ENCODE results near the gene FDPS. TPM values are rescaled to one million over a fixed set of nuclear protein-coding genes. Genes with fewer than 3 reads are reported as not detected.

Gene FDPS
- total RNA-seq, 1 experiment from 2014 or later = 301 TPM

- H3K27me3 ChIP-seq (ENCODE audit: low read length) = no peaks in the 10 kb centered on the region
Observed at GRCh38 chr1:155352631-155353030, 44.0 kb downstream of the FDPS start.

GRCh38 chr1:155360051-155360450 lies 51.4 kb downstream of the FDPS start:
- Histone ChIP-seq H3K4me2 (ENCODE audit: low read length) (no peak overlapping the region), H3K79me2 (ENCODE audit: low read length) (no peaks in the 10 kb centered on the region), H3K4me1 (ENCODE audit: insufficient read depth, low read length) (no peaks in the 10 kb centered on the region), H3K4me3 (ENCODE audit: low read length) (no peak overlapping the region), H3K9ac (ENCODE audit: low read length) (no peak overlapping the region), H3K27me3 (ENCODE audit: low read length) (no peaks in the 10 kb centered on the region), H4K20me1 (ENCODE audit: low read length) (no peaks in the 10 kb centered on the region), H3K9me2 (replicated peaks; ENCODE audit: low read length) (no peaks in the 10 kb centered on the region), H3F3A (ENCODE audit: low read length, unreplicated experiment) (no peaks in the 10 kb centered on the region), H3K9me3 (ENCODE audit: low read length) (no peaks in the 10 kb centered on the region), H3K36me3 (ENCODE audit: low read depth, low read length) (peaks cover 11% of the 10 kb centered on the region), H3K27ac (ENCODE audit: low read length) (no peak overlapping the region), H2AFZ (ENCODE audit: low read length) (no peak overlapping the region)
- no peak for TF ChIP-seq EZH2phosphoT487 (IDR thresholded peaks at IDR 0.05; ENCODE audit: borderline replicate concordance, low read length)
- TF ChIP-seq EZH2 (IDR thresholded peaks at IDR 0.05; ENCODE audit: low read length, unreplicated experiment) = no peak
- no peak for TF ChIP-seq CTCF (conservative IDR thresholded peaks at IDR 0.05; ENCODE audit: low read depth, low read length)
- BruUV-seq (replicated peaks) = no TSS peak
- ChIA-PET CTCF (no interaction called here), POLR2A (ENCODE audit: unreplicated experiment) (no interaction called here)
- intact Hi-C loops (cut with micrococcal nuclease) = no loop called here
- no peak for DNase-seq
- ATAC-seq = no peak

More at GRCh38 chr1:155352631-155353030, 44.0 kb downstream of the FDPS start:
- DNase-seq (no peak), ATAC-seq (no peak)
- Histone ChIP-seq H3K36me3 (ENCODE audit: low read depth, low read length) (peaks cover 49% of the 10 kb centered on the region), H3K9me2 (replicated peaks; ENCODE audit: low read length) (no peaks in the 10 kb centered on the region), H3K4me2 (ENCODE audit: low read length) (no peak overlapping the region), H4K20me1 (ENCODE audit: low read length) (no peaks in the 10 kb centered on the region), H3F3A (ENCODE audit: low read length, unreplicated experiment) (no peaks in the 10 kb centered on the region), H3K9me3 (ENCODE audit: low read length) (no peaks in the 10 kb centered on the region), H2AFZ (ENCODE audit: low read length) (no peak overlapping the region), H3K79me2 (ENCODE audit: low read length) (no peaks in the 10 kb centered on the region), H3K4me3 (ENCODE audit: low read length) (no peak overlapping the region), H3K27ac (ENCODE audit: low read length) (no peak overlapping the region), H3K4me1 (ENCODE audit: insufficient read depth, low read length) (no peaks in the 10 kb centered on the region), H3K9ac (ENCODE audit: low read length) (no peak overlapping the region)
- POLR2A ChIA-PET (ENCODE audit: unreplicated experiment) = no interaction called here
- CTCF ChIA-PET = interaction anchor here (0.6 kb wide), 1 partner anchor 102 kb away, joined by 3 read pairs; no protein-coding TSS in a partner anchor
- no TSS peak for BruUV-seq (replicated peaks)
- TF ChIP-seq CTCF (conservative IDR thresholded peaks at IDR 0.05; ENCODE audit: low read depth, low read length) = no peak
- TF ChIP-seq EZH2phosphoT487 (IDR thresholded peaks at IDR 0.05; ENCODE audit: borderline replicate concordance, low read length) = no peak
- no peak for TF ChIP-seq EZH2 (IDR thresholded peaks at IDR 0.05; ENCODE audit: low read length, unreplicated experiment)
- intact Hi-C loops (cut with micrococcal nuclease) = no loop called here

Small RNA genes lying within 50 kb of the gene (microRNA-seq; reads per million reads assigned to microRNA genes)
- not detected for gene MIR555 (ENCODE audit: unreplicated experiment)

Other genes starting within 250 kb of the FDPS start
- gene EFNA4, start 245.1 kb upstream of the FDPS start, total RNA-seq (2014; rRNA removed) = 36.7 and 37.4 TPM in 2 replicates
- 16.2 and 23.5 TPM in 2 replicates for gene EFNA3, start 230.0 kb upstream of the FDPS start, total RNA-seq (2014; rRNA removed)
- gene EFNA1, start 181.0 kb upstream of the FDPS start, total RNA-seq (2014; rRNA removed) = 29.4 and 49.9 TPM in 2 replicates
- 59.2 and 75.2 TPM in 2 replicates for gene SLC50A1, start 173.0 kb upstream of the FDPS start, total RNA-seq (2014; rRNA removed)
- 53.6 and 74.3 TPM in 2 replicates for gene DPM3, start 168.3 kb upstream of the FDPS start, total RNA-seq (2014; rRNA removed)
- 241 and 257 TPM in 2 replicates for gene KRTCAP2, start 135.6 kb upstream of the FDPS start, total RNA-seq (2014; rRNA removed)
- 4.1 and 5.4 TPM in 2 replicates for gene TRIM46, start 135.0 kb upstream of the FDPS start, total RNA-seq (2014; rRNA removed)
- 12.0 and 13.0 TPM in 2 replicates for gene THBS3, start 101.0 kb upstream of the FDPS start, total RNA-seq (2014; rRNA removed)
- 141 and 152 TPM in 2 replicates for gene MTX1, start 100.2 kb upstream of the FDPS start, total RNA-seq (2014; rRNA removed)
- 30.9 and 54.7 TPM in 2 replicates for gene ENTREP3, start 53.4 kb upstream of the FDPS start, total RNA-seq (2014; rRNA removed)
- 218 and 219 TPM in 2 replicates for gene SCAMP3, start 46.5 kb upstream of the FDPS start, total RNA-seq (2014; rRNA removed)
- gene CLK2, start 35.4 kb upstream of the FDPS start, total RNA-seq (2014; rRNA removed) = 44.5 and 49.9 TPM in 2 replicates
- 1.8 and 1.9 TPM in 2 replicates for gene HCN3, start 31.4 kb upstream of the FDPS start, total RNA-seq (2014; rRNA removed)
- not detected in 2 replicates for gene PKLR, start 7.4 kb upstream of the FDPS start, total RNA-seq (2014; rRNA removed)
- gene RUSC1, start 12.0 kb downstream of the FDPS start, total RNA-seq (2014; rRNA removed) = 80.3 and 85.1 TPM in 2 replicates